Endothelial cell of hepatic sinusoid (primary cell): ENCODE results near the gene C15orf39.

Experiments
- in situ Hi-C: cut with HindIII; loops from 2 replicates; pipeline ENCODE4 v1.10.0; 2017; ENCODE audit warnings: low sequenced_read_pairs

The C15orf39 gene

DNA sequence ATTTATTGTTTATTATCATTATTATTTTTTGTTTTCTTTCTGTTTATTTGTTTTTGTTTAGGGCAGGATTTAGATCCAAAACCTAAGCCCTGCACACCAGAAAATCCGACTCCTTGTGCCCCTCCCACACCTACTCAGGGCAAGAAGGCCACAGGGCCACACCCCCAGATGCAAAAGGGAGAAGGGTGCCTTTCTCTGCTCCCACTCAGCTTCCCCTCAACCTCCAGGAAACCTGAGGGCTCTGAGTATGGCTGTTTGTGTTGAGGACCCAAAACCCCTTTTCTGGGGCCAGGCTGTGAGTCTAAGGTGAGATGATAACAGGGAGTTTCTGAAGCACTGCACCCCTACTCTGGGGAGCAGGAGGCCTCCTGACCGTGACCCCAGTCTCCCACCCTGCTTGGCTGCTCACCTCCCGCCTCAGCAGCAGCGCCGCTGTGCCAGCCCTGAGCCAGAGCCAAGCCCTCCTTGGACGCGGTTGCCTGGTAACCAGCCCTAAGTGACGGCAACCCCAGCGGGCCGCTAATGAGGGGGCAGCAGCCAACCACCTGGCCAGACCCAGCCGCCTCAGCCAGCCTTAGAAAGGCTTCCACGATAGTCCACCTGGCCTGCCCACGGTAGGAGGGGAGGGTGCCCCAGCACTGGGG is 6.4 kb upstream of the C15orf39 start:
- in situ Hi-C loops, result no loop called here

DNA sequence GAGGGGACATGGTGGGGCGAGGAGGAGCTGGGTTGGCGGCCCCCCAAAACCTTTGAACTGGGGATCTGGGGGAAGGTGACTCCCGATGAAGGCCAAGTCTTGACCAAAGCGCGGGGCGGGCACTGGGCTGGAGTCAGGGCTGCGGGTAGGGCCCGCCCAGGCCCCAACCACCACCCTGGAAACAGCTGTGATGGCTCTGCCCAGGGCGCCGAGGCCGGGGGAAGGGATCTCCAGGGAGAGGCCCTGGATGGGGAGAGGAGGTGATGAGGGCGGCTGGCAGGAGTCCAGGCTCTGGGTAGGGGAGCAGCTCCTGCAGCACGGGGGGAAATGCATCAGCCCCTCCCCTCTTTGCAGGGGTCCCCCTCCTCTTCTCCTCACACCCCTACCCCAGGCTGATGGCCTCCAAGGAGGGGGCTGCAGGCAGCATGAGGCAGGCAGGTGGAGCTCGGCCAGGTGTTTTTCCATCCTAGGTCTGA is 5.9 kb upstream of the C15orf39 start:
- in situ Hi-C loops, result no loop called here

DNA sequence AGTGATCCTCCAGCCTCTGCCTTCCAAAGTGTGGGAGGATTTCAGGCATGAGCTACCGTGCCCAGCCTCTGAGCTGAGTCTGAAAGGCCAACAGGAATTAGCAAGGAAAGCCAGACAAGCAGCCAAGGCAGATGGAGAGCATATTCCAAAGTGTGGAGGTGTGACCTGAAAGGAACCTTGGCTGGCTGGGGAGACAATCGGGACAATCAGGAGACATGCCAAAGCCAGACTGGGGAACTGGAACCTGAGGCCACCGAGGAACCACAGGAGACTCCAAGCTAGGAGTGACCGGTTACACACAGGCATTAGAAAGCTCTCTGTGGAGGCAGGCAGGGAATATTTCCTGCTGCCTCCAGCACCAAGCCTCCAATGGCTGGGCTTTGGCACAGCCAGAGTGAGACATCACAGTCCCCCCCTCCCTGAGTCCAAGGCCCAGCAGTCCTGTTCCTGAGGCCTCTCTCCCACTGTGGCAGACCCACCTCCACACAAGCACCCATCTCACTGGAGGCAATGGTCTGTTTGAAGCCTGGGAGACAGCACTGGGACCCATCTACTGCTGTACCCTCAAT is 4.5 kb upstream of the C15orf39 start:
- in situ Hi-C loops, result no loop called here

DNA sequence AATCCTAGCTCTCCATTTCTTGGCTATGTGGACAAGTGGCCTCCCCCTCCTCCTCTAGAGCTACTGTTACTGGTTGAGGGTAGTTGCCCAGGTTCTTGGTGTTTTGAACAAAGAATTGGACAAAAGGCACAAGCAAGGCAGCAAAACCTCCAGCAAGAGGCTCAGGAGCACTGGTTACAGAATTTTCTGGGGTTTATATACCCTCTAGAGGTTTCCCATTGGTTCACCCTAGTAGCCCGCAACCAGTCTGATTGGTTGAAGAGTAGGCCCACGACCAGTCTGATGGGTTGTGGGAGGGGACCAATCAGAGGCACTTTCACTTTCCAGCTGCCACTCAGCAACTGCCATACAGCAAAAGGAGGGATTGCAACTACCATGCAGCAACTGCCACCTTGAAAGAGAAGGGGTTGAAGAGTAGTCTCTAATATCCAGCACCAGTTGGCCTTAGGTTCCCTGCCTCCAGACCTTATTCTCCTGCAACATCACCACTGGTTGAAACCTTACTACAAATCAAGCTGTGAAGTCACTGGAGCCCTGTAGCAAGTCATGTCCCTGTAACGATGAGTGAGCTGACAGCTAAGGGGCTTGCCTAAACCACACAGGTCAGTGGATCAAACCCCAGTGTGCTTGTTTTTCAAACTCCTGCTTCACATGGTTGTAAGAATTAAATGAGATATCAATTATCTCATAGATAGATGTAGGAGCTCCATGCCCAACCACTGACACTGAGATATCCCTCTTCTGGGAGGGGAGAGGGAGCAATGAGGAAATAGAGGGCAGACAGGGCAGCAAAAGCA is 2.9 kb upstream of the C15orf39 start:
- in situ Hi-C loops, result no loop called here

DNA sequence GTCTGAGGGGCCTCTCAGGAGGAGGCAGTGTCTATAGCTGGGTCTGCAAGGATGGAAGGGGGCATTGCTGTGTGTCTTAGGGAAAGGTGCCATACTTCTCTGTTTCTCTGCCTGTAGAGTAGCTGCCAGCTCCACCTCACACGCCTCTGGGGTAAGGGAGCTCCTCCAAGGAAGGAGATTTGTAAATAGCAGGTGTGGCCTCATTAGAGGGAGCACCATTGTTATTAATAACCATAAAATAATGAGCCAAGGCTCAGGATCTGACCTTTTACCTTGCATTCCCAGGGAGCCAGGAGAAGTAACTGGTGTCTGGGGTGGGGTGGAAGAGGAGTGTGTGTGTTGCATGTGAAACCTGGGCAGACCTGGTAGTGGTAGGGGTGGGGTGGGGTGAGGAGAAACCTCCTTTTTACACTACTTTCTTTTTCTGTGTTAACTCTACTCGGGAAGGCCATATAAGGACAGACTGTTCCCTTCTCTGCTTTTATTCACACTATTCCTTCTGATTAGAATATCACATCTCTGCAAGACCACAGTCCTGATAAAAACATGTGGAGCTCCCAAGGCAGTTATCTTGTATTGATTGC is 2.2 kb upstream of the C15orf39 start:
- in situ Hi-C loops, result no loop called here

DNA sequence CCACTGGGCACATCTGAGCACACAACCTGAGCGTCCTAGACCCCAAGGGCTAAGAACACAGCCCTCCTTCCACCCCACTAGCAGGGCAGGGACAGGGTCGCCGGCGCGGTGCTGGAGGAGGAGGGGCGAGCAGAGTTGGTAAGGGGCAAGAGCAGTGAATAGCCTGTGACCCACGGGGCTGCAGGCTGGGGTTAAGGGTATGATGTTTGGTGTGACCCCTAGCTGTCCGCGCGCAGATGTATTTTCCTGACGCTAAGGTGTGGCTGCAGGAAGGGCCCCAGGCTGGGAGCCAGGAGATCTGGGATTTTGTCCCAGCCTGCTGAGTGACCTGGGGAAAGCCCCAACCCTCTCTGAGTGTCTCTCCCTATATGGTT is 1.3 kb upstream of the C15orf39 start:
- in situ Hi-C loops, result loop anchor here (25.0 kb wide), 1 partner anchor 112 kb away; no protein-coding TSS in a partner anchor

DNA sequence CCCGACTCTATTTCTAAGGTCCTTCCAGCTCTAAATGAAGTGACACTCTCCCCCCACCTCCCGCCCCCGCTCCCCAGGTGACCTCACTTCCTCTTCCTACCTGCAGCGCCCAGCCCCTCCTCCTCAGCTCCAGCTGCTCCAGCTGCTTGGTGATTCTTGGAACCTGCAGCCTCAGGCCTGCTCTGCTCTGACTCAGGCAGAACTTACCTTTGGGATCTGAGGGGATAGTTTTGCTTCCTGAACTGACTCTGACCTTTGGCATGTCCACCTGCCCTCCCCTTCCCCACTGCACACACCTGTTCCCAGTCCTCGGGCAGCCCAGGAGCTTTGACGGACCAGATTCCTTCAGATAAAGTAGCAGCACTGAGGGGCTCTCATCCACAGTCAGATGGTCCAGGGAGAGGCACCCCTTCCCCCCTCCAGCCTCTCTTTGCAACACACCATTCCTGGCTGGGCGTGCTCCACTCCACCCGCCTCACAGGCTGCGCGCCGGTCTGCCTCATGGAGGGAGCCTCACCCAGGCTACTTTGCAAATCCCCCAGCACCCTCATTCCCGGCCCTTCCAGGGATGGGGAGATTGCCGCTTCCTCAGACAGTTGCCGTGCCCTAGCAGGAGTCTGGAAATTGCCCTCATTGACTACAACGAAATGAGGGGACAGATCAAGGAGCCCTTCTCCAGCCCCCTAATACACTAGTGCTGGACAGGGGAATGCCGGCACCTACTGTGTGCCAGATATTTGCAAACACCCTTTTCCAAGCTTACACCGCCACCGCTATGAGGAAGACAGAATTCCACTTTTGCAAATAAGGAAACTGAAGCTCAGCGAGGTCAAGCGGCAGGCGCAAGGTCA is 692 bp upstream of the C15orf39 start:
- in situ Hi-C loops, result loop anchor here (25.0 kb wide), 1 partner anchor 111 kb away; no protein-coding TSS in a partner anchor

DNA sequence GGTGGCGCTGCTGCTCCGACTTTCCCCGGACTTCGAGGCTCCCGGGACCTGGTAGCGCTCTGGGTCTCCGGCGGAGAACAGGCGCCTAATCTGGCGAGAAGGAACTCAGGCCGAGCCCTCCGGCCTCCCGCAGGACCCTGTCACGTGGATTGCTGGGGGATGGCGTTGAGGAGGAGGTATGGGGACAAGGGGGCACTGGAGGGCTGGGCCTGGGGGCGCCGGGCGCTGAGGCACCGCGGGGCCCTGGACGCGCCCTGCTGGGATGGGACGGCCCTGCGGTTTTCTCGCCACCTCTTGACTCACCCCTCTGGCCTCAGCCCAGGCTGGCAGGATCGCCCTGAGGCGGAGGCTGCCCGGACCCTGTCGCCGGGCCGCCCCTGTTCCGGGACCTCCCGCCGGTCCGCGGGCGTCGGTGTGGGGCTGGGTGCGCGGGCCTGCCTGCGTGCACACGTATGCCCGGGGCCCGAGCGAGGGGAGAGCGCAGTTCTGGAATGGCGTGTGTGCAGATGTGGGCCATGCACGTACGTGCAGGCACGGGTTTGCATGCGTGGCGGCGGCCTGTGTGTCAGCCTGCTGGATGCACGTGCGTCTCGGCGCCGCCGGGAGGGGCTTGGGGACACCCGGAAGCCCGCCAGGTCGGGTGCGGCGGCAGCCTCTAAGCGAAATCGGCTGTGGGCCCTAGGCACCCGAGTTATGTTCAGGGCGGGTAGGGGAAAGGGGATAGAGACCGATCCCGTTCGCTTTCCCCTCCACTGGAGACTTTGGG is 752 bp downstream of the C15orf39 start:
- in situ Hi-C loops, result loop anchor here (25.0 kb wide), 1 partner anchor 110 kb away; no protein-coding TSS in a partner anchor

DNA sequence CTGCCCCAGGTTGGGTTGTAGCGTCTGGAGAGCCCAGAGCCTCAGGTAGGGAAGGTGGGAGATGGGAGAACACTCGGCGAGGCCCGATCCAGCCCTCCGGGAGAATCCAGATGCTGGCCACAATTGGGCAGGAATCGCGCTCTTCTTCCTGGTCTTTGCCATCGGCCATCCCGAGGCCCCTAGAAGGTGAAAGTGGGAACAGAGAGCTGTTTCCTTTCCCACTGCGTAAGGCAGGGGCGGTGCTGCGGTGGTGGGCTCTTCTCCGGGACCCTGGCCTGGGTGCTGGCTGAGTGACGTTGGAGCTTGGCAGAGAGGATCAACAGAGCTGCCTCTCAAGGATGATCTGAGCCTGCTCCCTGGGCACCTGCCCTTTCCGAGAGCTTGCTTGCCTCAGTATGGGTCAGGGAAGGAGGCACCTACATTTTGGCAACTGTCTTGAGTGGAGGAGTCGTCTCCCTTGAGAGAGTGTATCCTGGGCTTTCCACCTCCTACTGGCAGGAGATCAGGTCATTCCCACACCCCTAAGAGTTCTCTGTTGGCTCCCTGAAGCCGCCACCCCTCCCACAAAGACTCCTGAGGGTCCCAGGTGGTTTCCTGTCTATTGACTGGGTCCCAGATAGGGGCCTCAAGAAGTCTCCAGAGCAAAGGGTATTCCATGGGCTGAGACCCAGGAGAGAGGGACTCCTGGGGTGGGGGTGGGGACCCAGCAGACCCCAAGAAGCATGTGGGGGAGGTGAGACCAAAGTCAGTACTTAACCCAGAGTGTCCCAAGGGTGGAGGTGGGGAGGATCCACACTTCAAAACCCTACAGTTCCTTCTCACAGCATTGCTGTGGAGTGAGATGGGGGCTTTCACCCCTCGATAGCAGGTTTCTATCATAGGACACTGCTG is 1.6 kb downstream of the C15orf39 start:
- in situ Hi-C loops, result loop anchor here (25.0 kb wide), 1 partner anchor 109 kb away; no protein-coding TSS in a partner anchor

DNA sequence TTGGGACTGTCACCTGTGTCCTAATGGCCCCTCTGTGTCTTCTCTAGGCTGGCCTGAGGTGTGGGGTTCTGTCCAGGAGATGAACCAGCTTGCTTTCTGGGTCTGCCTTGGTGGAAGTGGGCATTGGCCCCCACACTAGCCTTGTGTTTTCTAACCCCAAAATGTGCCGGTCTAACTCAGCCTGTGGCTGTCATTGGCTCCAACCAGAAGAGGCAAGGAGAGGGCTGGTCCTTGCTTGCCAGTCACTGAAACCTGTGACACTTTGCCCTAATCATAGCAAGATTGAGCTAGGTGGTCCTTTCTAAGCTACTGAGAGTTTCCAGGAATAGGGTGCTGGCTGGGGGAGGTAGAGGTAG is 2.2 kb downstream of the C15orf39 start:
- in situ Hi-C loops, result loop anchor here (25.0 kb wide), 1 partner anchor 108 kb away; no protein-coding TSS in a partner anchor

DNA sequence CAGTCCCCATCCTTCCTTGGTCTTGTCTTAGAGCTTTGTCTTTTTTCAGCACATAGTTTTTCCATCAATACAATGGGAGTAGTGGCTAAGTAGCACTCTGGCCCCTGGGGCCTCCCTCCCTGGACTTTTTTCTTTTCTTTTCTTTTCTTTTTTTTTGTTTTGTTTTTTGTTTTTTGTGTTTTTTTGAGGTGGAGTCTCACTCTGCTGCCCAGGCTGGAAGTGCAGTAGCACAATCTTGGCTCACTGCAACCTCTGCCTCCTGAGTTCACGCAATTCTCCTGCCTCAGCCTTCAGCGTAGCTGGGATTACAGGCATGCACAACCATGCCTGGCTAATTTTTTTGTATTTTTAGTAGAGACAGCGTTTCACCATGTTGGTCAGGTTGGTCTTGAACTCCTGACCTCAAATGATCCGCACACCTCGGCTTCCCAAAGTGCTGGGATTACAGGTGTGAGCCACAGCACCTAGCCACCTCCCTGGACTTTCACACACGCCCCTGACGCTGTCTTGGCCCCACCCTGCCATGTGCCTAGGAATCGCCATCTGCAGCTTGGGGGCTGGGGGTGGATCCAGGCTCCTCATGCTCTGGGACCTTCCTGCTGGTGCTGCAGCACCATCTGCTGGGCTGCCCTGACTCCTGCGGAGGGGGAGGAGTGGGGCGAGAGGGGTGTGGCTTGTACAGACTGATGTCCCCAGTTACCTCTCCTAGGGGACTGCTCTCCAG is 2.8 kb downstream of the C15orf39 start:
- in situ Hi-C loops, result loop anchor here (25.0 kb wide), 1 partner anchor 108 kb away; no protein-coding TSS in a partner anchor

DNA sequence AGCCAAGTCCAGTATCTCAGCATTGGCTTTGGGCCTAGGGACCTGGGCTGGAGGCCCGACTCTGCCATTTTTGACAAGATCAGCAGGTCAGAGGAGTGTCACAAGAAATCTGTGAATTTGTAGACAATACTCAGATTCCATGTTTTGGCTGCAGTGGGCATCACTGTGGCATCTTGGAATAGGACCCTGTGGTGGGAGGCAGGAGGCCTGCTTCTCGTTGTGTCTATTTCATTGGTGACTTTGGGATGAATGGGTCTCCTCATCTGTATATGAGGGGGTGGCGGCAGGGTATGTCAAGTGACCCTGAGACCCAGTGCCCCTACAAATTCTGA is 3.3 kb downstream of the C15orf39 start:
- in situ Hi-C loops, result loop anchor here (25.0 kb wide), 1 partner anchor 107 kb away; no protein-coding TSS in a partner anchor

DNA sequence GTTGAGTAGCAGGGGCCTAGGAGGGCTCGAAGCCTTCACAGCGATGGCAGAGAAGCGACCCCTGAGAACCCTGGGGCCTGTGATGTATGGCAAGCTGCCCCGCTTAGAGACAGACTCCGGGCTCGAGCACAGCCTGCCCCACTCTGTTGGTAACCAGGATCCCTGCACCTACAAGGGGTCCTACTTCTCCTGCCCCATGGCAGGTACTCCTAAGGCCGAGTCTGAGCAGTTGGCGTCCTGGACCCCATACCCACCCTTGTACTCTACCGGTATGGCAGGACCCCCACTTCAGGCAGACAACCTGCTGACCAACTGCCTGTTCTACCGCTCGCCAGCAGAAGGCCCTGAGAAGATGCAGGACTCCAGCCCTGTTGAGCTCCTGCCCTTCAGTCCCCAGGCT is 4.3 kb downstream of the C15orf39 start:
- in situ Hi-C loops, result loop anchor here (25.0 kb wide), 1 partner anchor 106 kb away; no protein-coding TSS in a partner anchor

DNA sequence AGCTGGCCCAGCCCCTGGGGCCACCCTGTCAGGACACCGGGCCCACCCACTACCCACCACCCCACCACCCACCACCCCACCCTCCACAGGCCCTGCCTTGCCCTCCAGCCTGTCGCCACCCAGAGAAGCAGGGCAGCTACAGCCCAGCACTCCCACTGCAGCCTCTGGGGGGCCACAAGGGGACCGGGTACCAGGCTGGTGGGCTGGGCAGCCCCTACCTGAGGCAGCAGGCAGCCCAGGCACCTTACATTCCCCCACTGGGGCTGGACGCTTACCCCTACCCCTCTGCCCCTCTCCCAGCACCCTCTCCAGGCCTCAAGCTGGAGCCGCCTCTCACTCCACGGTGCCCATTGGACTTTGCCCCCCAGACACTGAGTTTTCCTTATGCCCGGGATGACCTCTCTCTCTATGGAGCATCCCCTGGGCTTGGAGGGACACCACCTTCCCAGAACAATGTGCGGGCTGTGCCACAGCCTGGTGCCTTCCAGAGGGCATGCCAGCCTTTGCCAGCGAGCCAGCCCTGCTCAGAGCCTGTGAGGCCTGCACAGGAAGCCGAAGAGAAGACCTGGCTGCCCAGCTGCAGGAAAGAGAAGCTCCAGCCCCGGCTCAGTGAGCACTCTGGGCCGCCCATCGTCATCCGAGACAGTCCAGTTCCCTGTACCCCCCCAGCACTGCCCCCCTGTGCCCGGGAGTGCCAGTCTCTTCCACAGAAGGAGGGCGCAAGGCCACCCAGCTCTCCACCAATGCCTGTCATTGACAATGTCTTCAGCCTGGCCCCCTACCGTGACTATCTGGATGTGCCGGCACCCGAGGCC is 5.3 kb downstream of the C15orf39 start:
- in situ Hi-C loops, result loop anchor here (25.0 kb wide), 1 partner anchor 105 kb away; no protein-coding TSS in a partner anchor

DNA sequence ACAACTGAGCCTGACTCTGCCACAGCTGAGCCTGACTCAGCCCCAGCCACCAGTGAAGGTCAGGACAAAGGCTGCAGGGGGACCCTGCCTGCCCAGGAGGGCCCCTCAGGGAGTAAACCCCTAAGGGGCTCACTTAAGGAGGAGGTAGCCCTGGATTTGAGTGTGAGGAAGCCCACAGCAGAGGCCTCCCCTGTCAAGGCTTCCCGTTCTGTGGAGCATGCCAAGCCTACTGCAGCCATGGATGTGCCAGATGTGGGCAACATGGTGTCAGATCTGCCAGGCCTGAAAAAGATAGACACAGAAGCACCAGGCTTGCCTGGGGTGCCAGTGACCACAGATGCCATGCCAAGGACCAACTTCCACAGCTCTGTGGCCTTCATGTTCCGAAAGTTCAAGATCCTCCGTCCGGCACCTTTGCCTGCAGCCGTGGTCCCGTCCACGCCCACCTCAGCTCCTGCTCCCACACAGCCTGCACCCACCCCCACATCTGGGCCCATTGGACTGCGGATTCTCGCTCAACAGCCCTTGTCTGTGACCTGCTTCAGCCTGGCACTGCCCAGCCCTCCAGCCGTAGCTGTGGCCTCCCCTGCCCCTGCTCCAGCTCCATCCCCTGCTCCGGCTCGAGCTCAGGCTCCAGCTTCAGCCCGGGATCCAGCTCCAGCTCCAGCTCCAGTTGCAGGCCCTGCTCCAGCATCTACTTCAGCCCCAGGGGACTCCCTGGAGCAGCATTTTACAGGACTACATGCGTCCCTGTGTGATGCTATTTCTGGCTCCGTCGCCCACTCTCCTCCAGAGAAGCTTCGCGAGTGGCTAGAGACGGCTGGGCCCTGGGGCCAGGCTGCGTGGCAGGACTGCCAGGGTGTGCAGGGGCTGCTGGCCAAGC is 6.2 kb downstream of the C15orf39 start:
- in situ Hi-C loops, result loop anchor here (25.0 kb wide), 1 partner anchor 104 kb away; no protein-coding TSS in a partner anchor
